ENCODE data around the gene SIM2. TPM values are rescaled to one million over a fixed set of nuclear protein-coding genes. Genes with fewer than 3 reads are reported as not detected.
A peak's percentile ranks its signal among the peaks of the same experiment; 100 is the strongest.

SIM2 gene
- total and polyA plus RNA-seq, 2 experiments from 2014 or later, result 0.16 to 0.49 TPM

DNA sequence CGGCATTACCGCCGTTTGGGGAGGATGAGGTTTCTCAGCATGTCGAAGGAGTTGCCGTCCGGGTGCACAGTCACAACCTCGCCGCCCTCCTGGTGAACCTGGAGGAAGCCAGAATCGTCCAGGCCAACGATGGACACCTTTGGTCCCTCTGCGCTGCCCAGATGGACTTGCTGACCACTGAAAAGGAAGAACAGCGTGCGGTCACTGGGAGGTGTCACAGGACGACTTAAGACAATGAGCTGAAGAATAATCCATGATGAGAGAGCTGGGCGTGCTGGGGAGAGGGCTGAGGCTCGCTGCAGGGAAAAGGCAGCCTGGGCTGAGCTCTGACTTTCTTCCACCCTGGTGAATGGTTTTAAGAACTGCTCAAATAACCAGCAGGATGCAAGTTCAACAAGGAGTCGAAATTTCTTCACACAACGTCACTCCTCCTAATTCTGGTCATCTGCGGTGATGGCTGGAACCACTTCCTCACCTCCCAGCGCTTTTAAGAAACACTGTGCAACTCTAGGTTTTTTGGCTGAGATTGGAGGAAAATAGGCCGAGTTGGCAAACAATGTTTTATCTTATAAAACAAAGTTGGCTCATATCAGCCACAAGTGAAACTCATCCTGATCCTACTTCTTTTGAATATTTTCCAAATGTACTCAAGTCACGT is 55.5 kb downstream of the SIM2 start:
- Mint-ChIP-seq H3K36me3 (ENCODE audit: low read depth) (no peaks in the 10 kb centered on the region; the same call in 2 of the 3 replicates), H3K4me1 (peaks cover 55% of the 10 kb centered on the region), H3K27ac (no peak overlapping the region), H3K27me3 (ENCODE audit: insufficient read depth, low read depth, poor library complexity) (peaks cover 4% of the 10 kb centered on the region), H3K9me3 (no peaks in the 10 kb centered on the region), H3K4me3 (no peak overlapping the region)
- Histone ChIP-seq H3K9me2 (ENCODE audit: insufficient read depth) (no peaks in the 10 kb centered on the region), H3K36me3 (ENCODE audit: insufficient read depth) (no peaks in the 10 kb centered on the region), H4K20me1 (replicated peaks; ENCODE audit: insufficient read depth) (no peaks in the 10 kb centered on the region), H3K27me3 (ENCODE audit: insufficient read depth) (no peaks in the 10 kb centered on the region), H3K4me1 (ENCODE audit: insufficient read depth) (peaks cover 25% of the 10 kb centered on the region), H3F3A (replicated peaks; ENCODE audit: low read depth) (no peaks in the 10 kb centered on the region), H3K4me2 (no peak overlapping the region), H2AFZ (no peak overlapping the region), H3K4me3 (no peak overlapping the region), H3K27ac (ENCODE audit: low read depth) (no peak overlapping the region), H3K79me2 (replicated peaks; ENCODE audit: insufficient read depth) (no peaks in the 10 kb centered on the region)
- ATAC-seq (no peak), DNase-seq (ENCODE audit: low spot score) (no peak)
- no peak for TF ChIP-seq CREB1 (CRISPR knock-in tag; IDR thresholded peaks at IDR 0.05; ENCODE audit: low read depth)
- TF ChIP-seq, protein P1, sequence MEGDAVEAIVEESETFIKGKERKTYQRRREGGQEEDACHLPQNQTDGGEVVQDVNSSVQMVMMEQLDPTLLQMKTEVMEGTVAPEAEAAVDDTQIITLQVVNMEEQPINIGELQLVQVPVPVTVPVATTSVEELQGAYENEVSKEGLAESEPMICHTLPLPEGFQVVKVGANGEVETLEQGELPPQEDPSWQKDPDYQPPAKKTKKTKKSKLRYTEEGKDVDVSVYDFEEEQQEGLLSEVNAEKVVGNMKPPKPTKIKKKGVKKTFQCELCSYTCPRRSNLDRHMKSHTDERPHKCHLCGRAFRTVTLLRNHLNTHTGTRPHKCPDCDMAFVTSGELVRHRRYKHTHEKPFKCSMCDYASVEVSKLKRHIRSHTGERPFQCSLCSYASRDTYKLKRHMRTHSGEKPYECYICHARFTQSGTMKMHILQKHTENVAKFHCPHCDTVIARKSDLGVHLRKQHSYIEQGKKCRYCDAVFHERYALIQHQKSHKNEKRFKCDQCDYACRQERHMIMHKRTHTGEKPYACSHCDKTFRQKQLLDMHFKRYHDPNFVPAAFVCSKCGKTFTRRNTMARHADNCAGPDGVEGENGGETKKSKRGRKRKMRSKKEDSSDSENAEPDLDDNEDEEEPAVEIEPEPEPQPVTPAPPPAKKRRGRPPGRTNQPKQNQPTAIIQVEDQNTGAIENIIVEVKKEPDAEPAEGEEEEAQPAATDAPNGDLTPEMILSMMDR (conservative IDR thresholded peaks at IDR 0.05; ENCODE audit: low read depth in 2 of 2), result peak in 1 of 2 experiments; percentile 31; a peak in 2 of 4 replicates

DNA sequence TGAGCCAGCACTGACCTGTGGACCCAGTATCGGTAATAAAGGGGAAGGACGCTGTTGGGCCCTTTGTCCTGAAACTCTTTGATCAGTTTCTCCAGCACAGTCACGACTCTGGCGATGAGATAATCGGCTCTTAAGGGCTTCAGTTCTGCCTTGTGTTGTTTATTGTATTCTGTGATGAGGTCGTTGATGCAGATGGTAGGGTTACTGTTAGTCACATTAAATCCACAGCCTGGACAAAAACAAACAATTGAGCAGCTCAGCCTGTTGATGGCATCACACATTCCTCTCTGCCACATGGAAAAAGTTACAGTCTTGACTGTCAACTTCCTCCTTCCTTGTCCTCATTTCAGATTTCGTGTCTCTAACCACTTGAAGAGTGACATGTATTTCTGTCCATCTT is 57.6 kb downstream of the SIM2 start:
- H3F3A ChIP-seq (replicated peaks; ENCODE audit: low read depth), result no peaks in the 10 kb centered on the region
- no peaks in the 10 kb centered on the region for H4K20me1 ChIP-seq (replicated peaks; ENCODE audit: insufficient read depth)
- Mint-ChIP-seq H3K4me1 (peaks cover 38% of the 10 kb centered on the region), H3K27me3 (ENCODE audit: insufficient read depth, low read depth, poor library complexity) (peaks cover 2% of the 10 kb centered on the region), H3K36me3 (ENCODE audit: low read depth) (no peaks in the 10 kb centered on the region; the same call in 2 of the 3 replicates), H3K4me3 (no peak overlapping the region), H3K27ac (no peak overlapping the region), H3K9me3 (no peaks in the 10 kb centered on the region)
- H3K27ac ChIP-seq (ENCODE audit: low read depth), result no peak overlapping the region
- H3K4me1 ChIP-seq (ENCODE audit: insufficient read depth), result peaks cover 10% of the 10 kb centered on the region
- H3K4me3 ChIP-seq, result no peak overlapping the region
- H3K9me2 ChIP-seq (ENCODE audit: insufficient read depth), result no peaks in the 10 kb centered on the region
- H3K79me2 ChIP-seq (replicated peaks; ENCODE audit: insufficient read depth), result no peaks in the 10 kb centered on the region
- H3K27me3 ChIP-seq (ENCODE audit: insufficient read depth), result no peaks in the 10 kb centered on the region
- no peaks in the 10 kb centered on the region for H3K36me3 ChIP-seq (ENCODE audit: insufficient read depth)
- no peak for DNase-seq (ENCODE audit: low spot score)
- H3K4me2 ChIP-seq, result no peak overlapping the region
- ATAC-seq, result no peak
- no peak overlapping the region for H2AFZ ChIP-seq
- TF ChIP-seq JUNB (IDR thresholded peaks at IDR 0.05; ENCODE audit: unreplicated experiment) (no peak), ZNF114 (CRISPR knock-in tag; IDR thresholded peaks at IDR 0.05) (no peak), STAT1 (IDR thresholded peaks at IDR 0.05; ENCODE audit: unreplicated experiment) (no peak), NANOG (IDR thresholded peaks at IDR 0.05; ENCODE audit: borderline replicate concordance) (no peak), ZNF331 (CRISPR knock-in tag; IDR thresholded peaks at IDR 0.05; ENCODE audit: low read depth) (no peak), EZH2 (IDR thresholded peaks at IDR 0.05; ENCODE audit: low read depth, unreplicated experiment) (no peak)
- TF ChIP-seq, protein P2, sequence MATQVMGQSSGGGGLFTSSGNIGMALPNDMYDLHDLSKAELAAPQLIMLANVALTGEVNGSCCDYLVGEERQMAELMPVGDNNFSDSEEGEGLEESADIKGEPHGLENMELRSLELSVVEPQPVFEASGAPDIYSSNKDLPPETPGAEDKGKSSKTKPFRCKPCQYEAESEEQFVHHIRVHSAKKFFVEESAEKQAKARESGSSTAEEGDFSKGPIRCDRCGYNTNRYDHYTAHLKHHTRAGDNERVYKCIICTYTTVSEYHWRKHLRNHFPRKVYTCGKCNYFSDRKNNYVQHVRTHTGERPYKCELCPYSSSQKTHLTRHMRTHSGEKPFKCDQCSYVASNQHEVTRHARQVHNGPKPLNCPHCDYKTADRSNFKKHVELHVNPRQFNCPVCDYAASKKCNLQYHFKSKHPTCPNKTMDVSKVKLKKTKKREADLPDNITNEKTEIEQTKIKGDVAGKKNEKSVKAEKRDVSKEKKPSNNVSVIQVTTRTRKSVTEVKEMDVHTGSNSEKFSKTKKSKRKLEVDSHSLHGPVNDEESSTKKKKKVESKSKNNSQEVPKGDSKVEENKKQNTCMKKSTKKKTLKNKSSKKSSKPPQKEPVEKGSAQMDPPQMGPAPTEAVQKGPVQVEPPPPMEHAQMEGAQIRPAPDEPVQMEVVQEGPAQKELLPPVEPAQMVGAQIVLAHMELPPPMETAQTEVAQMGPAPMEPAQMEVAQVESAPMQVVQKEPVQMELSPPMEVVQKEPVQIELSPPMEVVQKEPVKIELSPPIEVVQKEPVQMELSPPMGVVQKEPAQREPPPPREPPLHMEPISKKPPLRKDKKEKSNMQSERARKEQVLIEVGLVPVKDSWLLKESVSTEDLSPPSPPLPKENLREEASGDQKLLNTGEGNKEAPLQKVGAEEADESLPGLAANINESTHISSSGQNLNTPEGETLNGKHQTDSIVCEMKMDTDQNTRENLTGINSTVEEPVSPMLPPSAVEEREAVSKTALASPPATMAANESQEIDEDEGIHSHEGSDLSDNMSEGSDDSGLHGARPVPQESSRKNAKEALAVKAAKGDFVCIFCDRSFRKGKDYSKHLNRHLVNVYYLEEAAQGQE (IDR thresholded peaks at IDR 0.05; ENCODE audit: unreplicated experiment), result no peak
- TF ChIP-seq, protein P3, sequence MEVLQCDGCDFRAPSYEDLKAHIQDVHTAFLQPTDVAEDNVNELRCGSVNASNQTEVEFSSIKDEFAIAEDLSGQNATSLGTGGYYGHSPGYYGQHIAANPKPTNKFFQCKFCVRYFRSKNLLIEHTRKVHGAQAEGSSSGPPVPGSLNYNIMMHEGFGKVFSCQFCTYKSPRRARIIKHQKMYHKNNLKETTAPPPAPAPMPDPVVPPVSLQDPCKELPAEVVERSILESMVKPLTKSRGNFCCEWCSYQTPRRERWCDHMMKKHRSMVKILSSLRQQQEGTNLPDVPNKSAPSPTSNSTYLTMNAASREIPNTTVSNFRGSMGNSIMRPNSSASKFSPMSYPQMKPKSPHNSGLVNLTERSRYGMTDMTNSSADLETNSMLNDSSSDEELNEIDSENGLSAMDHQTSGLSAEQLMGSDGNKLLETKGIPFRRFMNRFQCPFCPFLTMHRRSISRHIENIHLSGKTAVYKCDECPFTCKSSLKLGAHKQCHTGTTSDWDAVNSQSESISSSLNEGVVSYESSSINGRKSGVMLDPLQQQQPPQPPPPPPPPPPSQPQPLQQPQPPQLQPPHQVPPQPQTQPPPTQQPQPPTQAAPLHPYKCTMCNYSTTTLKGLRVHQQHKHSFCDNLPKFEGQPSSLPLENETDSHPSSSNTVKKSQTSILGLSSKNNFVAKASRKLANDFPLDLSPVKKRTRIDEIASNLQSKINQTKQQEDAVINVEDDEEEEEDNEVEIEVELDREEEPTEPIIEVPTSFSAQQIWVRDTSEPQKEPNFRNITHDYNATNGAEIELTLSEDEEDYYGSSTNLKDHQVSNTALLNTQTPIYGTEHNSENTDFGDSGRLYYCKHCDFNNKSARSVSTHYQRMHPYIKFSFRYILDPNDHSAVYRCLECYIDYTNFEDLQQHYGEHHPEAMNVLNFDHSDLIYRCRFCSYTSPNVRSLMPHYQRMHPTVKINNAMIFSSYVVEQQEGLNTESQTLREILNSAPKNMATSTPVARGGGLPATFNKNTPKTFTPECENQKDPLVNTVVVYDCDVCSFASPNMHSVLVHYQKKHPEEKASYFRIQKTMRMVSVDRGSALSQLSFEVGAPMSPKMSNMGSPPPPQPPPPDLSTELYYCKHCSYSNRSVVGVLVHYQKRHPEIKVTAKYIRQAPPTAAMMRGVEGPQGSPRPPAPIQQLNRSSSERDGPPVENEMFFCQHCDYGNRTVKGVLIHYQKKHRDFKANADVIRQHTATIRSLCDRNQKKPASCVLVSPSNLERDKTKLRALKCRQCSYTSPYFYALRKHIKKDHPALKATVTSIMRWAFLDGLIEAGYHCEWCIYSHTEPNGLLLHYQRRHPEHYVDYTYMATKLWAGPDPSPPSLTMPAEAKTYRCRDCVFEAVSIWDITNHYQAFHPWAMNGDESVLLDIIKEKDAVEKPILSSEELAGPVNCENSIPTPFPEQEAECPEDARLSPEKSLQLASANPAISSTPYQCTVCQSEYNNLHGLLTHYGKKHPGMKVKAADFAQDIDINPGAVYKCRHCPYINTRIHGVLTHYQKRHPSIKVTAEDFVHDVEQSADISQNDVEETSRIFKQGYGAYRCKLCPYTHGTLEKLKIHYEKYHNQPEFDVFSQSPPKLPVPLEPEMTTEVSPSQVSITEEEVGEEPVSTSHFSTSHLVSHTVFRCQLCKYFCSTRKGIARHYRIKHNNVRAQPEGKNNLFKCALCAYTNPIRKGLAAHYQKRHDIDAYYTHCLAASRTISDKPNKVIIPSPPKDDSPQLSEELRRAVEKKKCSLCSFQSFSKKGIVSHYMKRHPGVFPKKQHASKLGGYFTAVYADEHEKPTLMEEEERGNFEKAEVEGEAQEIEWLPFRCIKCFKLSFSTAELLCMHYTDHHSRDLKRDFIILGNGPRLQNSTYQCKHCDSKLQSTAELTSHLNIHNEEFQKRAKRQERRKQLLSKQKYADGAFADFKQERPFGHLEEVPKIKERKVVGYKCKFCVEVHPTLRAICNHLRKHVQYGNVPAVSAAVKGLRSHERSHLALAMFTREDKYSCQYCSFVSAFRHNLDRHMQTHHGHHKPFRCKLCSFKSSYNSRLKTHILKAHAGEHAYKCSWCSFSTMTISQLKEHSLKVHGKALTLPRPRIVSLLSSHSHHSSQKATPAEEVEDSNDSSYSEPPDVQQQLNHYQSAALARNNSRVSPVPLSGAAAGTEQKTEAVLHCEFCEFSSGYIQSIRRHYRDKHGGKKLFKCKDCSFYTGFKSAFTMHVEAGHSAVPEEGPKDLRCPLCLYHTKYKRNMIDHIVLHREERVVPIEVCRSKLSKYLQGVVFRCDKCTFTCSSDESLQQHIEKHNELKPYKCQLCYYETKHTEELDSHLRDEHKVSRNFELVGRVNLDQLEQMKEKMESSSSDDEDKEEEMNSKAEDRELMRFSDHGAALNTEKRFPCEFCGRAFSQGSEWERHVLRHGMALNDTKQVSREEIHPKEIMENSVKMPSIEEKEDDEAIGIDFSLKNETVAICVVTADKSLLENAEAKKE (CRISPR knock-in tag; IDR thresholded peaks at IDR 0.05), result no peak
